Activated T-cell treated with anti-CD3 and anti-CD28 coated beads for 24 hours (primary cell): Measurements from ENCODE around the gene YLPM1.

Experiments
- DNase-seq: peaks from one replicate; pipeline ENCODE4 v3.0.0-alpha.2; 2020; ENCODE audit warnings: low read depth

YLPM1 gene

DNA sequence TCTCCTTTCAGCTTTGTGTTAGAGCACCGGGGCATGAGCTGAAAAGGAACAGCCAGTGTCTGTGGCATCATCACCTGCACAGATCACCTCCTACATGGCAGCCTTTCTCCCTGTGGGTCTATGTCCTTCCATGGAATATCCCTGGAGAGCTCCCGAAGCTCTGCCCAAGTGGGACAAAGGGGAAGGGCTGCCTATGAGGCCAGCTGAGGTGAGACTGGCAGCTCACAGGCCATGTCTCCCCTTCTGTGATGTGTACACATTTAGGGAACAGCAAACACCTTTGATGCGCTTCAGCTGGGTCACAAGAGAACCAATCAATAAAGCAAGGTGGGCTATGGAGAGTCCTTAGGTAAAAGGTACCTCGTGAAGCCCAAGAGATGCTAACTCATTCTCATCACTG is 108.7 kb downstream of the YLPM1 start:
- no peak for DNase-seq

DNA sequence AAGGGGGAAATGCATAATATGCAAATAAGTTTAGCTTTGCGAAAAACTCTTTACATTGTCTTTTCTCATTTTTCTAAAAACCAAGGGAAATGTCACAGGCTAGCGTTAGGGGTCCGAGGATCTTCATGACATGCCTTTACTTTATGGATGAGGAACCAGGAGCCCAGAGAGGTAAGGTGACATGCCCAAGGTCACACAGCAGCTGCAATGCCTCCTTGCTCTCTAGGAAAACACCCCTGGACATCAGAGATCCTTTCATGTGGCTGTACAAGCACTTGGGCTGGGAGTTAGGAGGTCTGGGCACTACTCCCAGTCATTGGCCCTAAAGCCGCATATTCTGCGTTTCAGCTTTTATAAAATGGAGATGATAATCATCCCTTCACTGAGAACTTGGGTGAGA is 112.1 kb downstream of the YLPM1 start:
- DNase-seq, result no peak

DNA sequence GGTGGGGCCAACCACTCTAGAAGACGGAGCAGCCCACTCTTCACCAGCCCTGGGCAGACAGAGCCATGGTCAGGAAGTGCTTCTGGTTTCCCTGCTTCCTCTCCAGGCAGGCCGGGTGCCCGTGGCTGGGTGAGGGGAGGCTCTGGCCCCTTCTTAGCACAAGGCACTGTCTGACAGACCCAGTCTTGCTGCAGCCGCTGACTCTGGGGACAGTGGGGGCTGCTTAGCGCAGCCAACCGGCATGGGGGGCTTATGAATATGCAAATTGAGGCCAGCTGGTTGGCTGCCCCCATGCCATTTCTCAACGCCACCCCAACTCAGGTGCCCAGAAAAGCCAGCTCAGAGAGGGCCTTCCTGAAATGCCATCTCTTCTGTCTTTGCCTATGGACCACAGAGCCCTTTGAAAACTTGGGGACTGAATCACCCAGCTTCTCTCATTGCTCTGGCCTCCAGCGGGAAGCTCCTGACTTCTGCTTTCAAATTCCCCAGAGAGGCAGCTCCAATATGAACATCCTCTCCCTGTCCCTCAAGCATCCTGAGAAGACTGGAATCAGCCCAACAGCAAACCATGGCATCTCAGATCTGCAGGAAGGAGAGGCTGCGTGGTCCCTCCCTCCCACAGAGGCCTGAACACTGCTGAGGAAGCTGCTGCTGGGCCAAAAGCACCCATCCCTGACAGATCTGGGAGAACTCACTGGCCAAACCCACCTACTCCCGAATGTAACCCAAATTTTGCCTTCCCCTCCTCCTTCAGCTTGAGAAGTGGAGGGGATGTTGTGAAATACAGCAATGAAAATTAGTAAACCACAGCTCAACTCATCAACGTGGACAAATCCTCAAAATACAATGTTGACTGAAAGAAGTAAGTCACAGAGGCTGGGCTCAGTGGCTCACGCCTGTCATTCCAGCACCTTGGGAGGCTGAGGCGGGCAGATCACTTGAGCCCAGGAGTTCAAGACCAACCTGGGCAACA is 113.1 kb downstream of the YLPM1 start, which contains the start of gene PROX2:
TSS of gene PROX2 (minus strand) at position 205 of the 973 bp plus-strand sequence. CDS start 12,311 bp downstream, outside the sequence.
- DNase-seq, result peak; percentile 11

DNA sequence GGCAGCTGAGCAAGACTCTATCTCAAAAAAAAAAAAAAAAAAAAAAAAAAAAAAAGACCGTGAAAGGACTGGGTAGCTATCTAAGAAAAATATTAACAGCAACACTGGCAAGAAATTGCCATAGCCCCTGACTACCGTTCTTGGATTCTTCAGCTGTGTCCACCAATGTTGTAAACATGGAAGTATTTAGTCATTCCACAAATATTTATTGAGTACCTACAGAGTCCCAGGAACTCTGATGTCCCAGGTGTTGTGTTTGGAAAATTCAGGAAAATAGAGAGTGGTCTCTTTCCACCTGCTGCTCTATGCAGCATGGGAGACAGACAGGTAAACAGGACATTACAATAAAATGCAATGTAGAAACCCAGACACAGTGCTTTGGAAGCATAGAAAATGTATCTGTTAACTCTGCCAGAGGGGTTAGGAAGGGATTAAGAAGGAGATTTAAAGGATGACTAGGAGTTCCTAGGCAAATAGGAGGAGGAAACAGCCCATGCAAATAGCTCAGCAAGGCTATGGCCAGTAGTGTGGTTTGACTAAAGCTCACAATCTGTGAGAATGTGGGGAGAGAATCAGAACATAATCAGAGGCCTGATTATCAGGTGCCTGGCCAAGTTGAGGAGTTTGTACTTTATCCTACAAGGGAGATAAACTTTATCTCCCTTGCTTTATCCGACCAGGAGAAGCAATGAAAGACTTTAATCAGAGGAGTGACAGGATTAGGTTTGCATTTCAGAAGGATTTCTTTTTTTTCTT is 116.5 kb downstream of the YLPM1 start:
- no peak for DNase-seq

DNA sequence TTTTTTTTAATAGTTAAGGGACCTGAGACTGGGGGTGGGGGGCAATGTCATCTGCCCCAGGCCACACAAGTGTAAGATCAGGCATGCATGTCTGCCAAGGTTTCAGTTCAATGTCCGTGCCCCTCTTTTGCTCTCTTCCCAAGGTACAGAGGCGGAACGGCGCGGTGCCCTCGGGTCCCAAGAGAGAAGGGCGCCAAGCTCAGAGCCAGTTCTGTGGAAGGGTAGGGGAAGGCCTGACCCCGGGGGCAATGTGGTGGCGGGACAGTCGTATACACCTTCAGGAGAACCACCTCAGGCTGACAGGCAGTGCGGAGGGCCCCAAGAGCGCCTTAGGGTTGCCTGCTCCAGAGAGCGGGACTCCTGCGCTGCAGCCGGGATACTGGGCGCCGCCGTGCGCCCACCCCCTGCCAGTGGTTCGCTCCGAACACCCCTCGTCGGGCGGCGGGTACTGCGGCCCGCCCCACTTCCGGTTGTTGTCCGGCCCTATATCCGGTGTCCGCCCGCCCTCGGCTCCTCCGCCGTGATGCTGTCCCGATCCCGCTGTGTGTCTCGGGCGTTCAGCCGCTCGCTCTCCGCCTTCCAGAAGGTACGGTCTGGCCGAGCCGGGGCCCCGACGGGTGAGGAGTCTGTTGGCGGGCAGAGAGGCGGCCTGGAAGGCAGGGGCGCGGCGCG is 118.5 kb downstream of the YLPM1 start, which contains the start of gene DLST:
TSS of gene DLST (plus strand) at position 486 of the 672 bp plus-strand sequence. CDS start at position 524, 38 bp downstream.
- DNase-seq, result peak; percentile 81

DNA sequence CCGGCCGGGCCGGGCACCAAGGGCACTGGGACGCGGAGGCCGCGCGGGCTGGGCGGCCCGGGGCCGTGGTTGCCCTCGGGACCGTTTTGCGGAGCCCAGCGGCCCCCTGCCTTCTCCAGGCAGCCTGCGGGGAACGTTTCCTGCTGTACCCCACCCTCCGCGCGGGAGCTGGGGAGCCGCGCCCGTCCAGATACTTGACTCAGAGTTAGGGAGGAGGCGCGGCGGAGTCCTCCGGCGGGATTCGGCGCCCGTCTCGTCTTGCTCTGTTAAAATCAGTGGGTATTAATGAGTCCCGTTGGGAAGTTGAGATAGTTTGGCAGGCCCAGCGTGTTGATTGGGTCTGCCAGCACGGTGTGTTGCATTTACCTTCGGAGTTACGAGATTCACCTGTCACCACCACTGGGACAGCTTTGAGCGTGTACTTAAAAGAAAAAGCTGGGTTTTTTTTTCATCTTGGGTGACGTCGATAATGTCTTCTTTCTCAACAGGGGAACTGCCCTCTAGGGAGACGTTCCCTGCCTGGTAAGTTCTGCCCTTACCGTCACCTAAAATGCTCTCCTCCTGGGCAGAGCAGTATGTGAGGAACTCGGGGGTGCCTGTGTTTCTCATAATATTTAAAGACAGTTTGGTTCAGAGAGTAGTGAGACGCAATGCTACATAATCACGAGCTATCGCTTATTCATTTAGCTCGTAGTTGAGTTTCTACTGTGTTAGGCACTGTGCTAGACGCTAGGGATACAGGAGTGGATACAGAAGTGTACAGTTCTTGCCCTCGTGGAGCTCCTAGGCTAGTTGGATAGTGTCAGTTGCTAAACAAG is 119.2 kb downstream of the YLPM1 start:
- peak; percentile 26 for DNase-seq
